Measurements from ENCODE around the gene SUSD3. TPM values are rescaled to one million over a fixed set of nuclear protein-coding genes. Genes with fewer than 3 reads are reported as not detected.

The SUSD3 gene
- total and polyA plus RNA-seq, 4 donors, result 2.0 to 9.7 (median 5.1) TPM

DNA sequence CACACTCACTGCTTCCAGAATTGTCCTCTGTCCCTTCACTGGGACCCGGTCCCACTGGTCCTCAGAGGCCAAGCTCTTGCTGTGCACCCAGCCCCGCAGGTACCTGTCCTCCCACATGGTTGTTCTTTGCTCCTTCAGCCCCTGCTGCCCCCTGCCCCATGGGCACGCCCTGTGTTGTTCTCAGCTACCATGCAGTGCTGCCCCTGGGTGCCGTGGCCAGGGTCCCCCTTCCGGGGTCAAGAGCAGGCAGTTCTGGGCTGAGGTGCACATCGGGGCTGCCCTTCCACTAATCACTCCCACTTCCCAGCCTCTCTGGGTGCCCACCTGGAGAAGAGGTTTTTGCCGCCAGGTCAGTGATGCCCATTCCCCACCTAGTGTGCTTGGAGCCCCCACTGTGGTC is 31.9 kb upstream of the SUSD3 start:
- DNase-seq (no peak), ATAC-seq (ENCODE audit: insufficient read depth, low FRiP score) (no peak)
- Histone ChIP-seq H3K9ac (ENCODE audit: insufficient read depth in 1 of 2, low read length in 2 of 2) (no peak overlapping the region), H3K27ac (ENCODE audit: low read depth in 1 of 2, low read length in 1 of 2) (no peak overlapping the region), H3K36me3 (ENCODE audit: control insufficient read depth in 4 of 4, insufficient read depth in 4 of 4, low read length in 4 of 4) (peaks cover 0 to 20% (median 0%) of the 10 kb centered on the region in 4 donors), H3K9me3 (ENCODE audit: control insufficient read depth in 4 of 4, insufficient read depth in 3 of 4, low read length in 3 of 4) (no peaks in the 10 kb centered on the region), H3K27me3 (ENCODE audit: control insufficient read depth in 3 of 3, insufficient read depth in 3 of 3, low read length in 2 of 3) (no peaks in the 10 kb centered on the region), H3K4me3 (no peak overlapping the region), H3K4me1 (ENCODE audit: control insufficient read depth in 5 of 5, insufficient read depth in 5 of 5, low read length in 5 of 5) (peaks cover 0 to 7% (median 0%) of the 10 kb centered on the region in 5 donors)
- WGBS, 2 donors, result 90 to 98% methylated on average over 7 of the region's 7 CpGs
- TF ChIP-seq CTCF (IDR thresholded peaks at IDR 0.05; ENCODE audit: control extremely low read depth, extremely low read depth), result no peak

- Histone ChIP-seq H3K4me3 (no peak overlapping the region), H3K36me3 (ENCODE audit: control insufficient read depth in 4 of 4, insufficient read depth in 4 of 4, low read length in 4 of 4) (peaks cover 0 to 18% (median 0%) of the 10 kb centered on the region in 4 donors), H3K4me1 (ENCODE audit: control insufficient read depth in 5 of 5, insufficient read depth in 5 of 5, low read length in 5 of 5) (peaks cover 0 to 7% (median 0%) of the 10 kb centered on the region in 5 donors), H3K27me3 (ENCODE audit: control insufficient read depth in 3 of 3, insufficient read depth in 3 of 3, low read length in 2 of 3) (no peaks in the 10 kb centered on the region), H3K27ac (ENCODE audit: low read depth in 1 of 2, low read length in 1 of 2) (no peak overlapping the region), H3K9me3 (ENCODE audit: control insufficient read depth in 4 of 4, insufficient read depth in 3 of 4, low read length in 3 of 4) (no peaks in the 10 kb centered on the region), H3K9ac (ENCODE audit: insufficient read depth in 1 of 2, low read length in 2 of 2) (no peak overlapping the region)
- DNase-seq (no peak), ATAC-seq (ENCODE audit: insufficient read depth, low FRiP score) (no peak)
- no peak for TF ChIP-seq CTCF (IDR thresholded peaks at IDR 0.05; ENCODE audit: control extremely low read depth, extremely low read depth)
- WGBS, 2 donors, result 94 to 95% methylated on average over 10 of the region's 10 CpGs
These were observed 30.8 kb upstream of the SUSD3 start for GRCh38 chr9:93027750-93028149.

DNA sequence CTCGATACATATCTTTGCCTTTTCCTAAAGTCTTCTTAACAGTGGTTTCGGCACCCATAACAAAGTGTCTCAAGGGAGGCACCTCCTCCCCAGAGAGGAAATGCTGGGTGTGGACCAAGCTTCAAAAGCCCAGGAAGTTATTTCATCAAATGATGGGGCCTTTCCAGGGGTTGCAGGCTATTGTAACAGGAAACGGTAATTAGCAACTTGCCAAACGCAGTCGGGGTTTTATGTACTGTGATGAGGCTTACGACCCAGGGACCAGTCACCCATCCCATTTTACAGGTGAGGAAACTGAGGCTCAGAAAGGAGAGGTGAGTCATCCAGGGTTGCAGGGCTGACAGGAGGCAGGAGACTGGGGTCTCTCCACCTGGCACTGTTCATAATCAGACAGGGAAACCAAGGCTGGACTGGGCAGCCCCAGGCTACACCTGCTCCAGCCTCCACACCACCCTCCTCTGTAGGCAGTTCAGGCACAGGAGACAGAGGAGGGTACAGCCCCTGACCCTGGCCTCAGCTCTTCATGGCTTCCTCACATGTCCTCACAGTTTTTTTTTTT is 30.0 kb upstream of the SUSD3 start:
- no peak for ATAC-seq (ENCODE audit: insufficient read depth, low FRiP score)
- H3K27ac ChIP-seq (ENCODE audit: low read depth in 1 of 2, low read length in 1 of 2), result no peak overlapping the region
- H3K4me1 ChIP-seq (ENCODE audit: control insufficient read depth in 5 of 5, insufficient read depth in 5 of 5, low read length in 5 of 5), result peaks cover 0 to 7% (median 0%) of the 10 kb centered on the region in 5 donors
- no peak for TF ChIP-seq CTCF (IDR thresholded peaks at IDR 0.05; ENCODE audit: control extremely low read depth, extremely low read depth)
- H3K27me3 ChIP-seq (ENCODE audit: control insufficient read depth in 3 of 3, insufficient read depth in 3 of 3, low read length in 2 of 3), result no peaks in the 10 kb centered on the region
- no peak overlapping the region for H3K9ac ChIP-seq (ENCODE audit: insufficient read depth in 1 of 2, low read length in 2 of 2)
- H3K9me3 ChIP-seq (ENCODE audit: control insufficient read depth in 4 of 4, insufficient read depth in 3 of 4, low read length in 3 of 4), result no peaks in the 10 kb centered on the region
- H3K4me3 ChIP-seq, result no peak overlapping the region
- 9 to 17% methylated on average over 6 of the region's 6 CpGs for WGBS, 2 donors
- DNase-seq, result peak in 2 of 3 donors; percentile 10 to 29
- peaks cover 0 to 14% (median 0%) of the 10 kb centered on the region in 4 donors for H3K36me3 ChIP-seq (ENCODE audit: control insufficient read depth in 4 of 4, insufficient read depth in 4 of 4, low read length in 4 of 4)

All from lung (tissue), 12 donors.